WTC11 (cell line): ENCODE data around the gene PTP4A2. TPM values are rescaled to one million over a fixed set of nuclear protein-coding genes. Genes with fewer than 3 reads are reported as not detected.

ENCODE experiments used
- ATAC-seq: fragments of 200-7000 bp; cut with Tn5 transposase; 2 replicates; pipeline ENCODE4 v1.10.0; 2021; ENCODE audit warnings: mild to moderate bottlenecking, moderate library complexity
- CTCF ChIA-PET: fragments of 300-600 bp; sonication (Branson Sonifier 250); formaldehyde crosslinking; loops from one replicate; lab custom pipeline; 2021; ENCODE audit warnings: antibody characterized with exemption; lab: Charles Lee
- POLR2A ChIA-PET: fragments of 350-600 bp; sonication (Branson Sonifier 250); formaldehyde crosslinking; loops from one replicate; lab custom pipeline; 2021; ENCODE audit warnings: antibody characterized with exemption; lab: Charles Lee
- DNase-seq: peaks from one replicate; pipeline ENCODE4 v3.0.0; 2021; ENCODE audit warnings: low spot score
- H3K27ac Mint-ChIP-seq: 2 replicates; pipeline ENCODE4 v1.8.0; 2021; ENCODE audit warnings: mixed read lengths
- H3K27me3 Mint-ChIP-seq: 2 replicates; pipeline ENCODE4 v1.8.0; 2021; ENCODE audit warnings: low read depth, mild to moderate bottlenecking, moderate library complexity, mixed read lengths
- H3K36me3 Mint-ChIP-seq: 2 replicates; pipeline ENCODE4 v1.8.0; 2021; ENCODE audit warnings: mixed read lengths
- H3K4me1 Mint-ChIP-seq: 2 replicates; pipeline ENCODE4 v1.8.0; 2022; ENCODE audit warnings: mixed read lengths
- H3K4me3 Mint-ChIP-seq: 2 replicates; pipeline ENCODE4 v1.8.0; 2021; ENCODE audit warnings: mild to moderate bottlenecking, moderate library complexity, mixed read lengths
- H3K9me3 Mint-ChIP-seq: 2 replicates; pipeline ENCODE4 v1.8.0; 2021; ENCODE audit warnings: mixed read lengths
- ARID4B ChIP-seq: sonication (generic); formaldehyde crosslinking; IDR thresholded peaks from 2 replicates; pipeline ENCODE4 v1.8.0; 2023; ENCODE audit warnings: missing genetic modification reagents, mild to moderate bottlenecking, borderline replicate concordance
- ATF1 ChIP-seq: sonication (generic); formaldehyde crosslinking; IDR thresholded peaks from 2 replicates; pipeline ENCODE4 v1.8.1; 2023; ENCODE audit warnings: mild to moderate bottlenecking, moderate library complexity, missing genetic modification reagents
- E2F1 ChIP-seq: sonication (generic); formaldehyde crosslinking; IDR thresholded peaks from 2 replicates; pipeline ENCODE4 v1.8.0; 2022; ENCODE audit warnings: mild to moderate bottlenecking, missing genetic modification reagents
- E2F4 ChIP-seq: sonication (generic); formaldehyde crosslinking; IDR thresholded peaks from 2 replicates; pipeline ENCODE4 v1.8.1; 2022; ENCODE audit warnings: low read depth, mild to moderate bottlenecking, moderate library complexity, missing genetic modification reagents, borderline replicate concordance
- ELF4 ChIP-seq: sonication (generic); formaldehyde crosslinking; IDR thresholded peaks from 2 replicates; pipeline ENCODE4 v1.8.1; 2022; ENCODE audit warnings: low read depth, mild to moderate bottlenecking, moderate library complexity, missing genetic modification reagents
- EMX1 ChIP-seq: fragments of 250-450 bp; sonication (Bioruptor Pico); IDR thresholded peaks from 2 replicates; pipeline ENCODE4 v1.8.0; 2021; ENCODE audit warnings: mild to moderate bottlenecking
- FOXP1 ChIP-seq: sonication (generic); formaldehyde crosslinking; IDR thresholded peaks from 2 replicates; pipeline ENCODE4 v1.8.0; 2022; ENCODE audit warnings: missing genetic modification reagents, mild to moderate bottlenecking, moderate library complexity, borderline replicate concordance
- HMGA2 ChIP-seq: fragments of 250-450 bp; sonication (Bioruptor Pico); IDR thresholded peaks from 2 replicates; pipeline ENCODE4 v1.4.0; 2021; ENCODE audit warnings: mild to moderate bottlenecking, moderate library complexity
- IRF2 ChIP-seq: sonication (generic); formaldehyde crosslinking; IDR thresholded peaks from 2 replicates; pipeline ENCODE4 v1.8.0; 2022; ENCODE audit warnings: low read depth, missing genetic modification reagents, borderline replicate concordance
- JUN ChIP-seq: sonication (generic); formaldehyde crosslinking; IDR thresholded peaks from 2 replicates; pipeline ENCODE4 v1.8.0; 2023; ENCODE audit warnings: mild to moderate bottlenecking, missing genetic modification reagents
- NR1H2 ChIP-seq: sonication (generic); formaldehyde crosslinking; IDR thresholded peaks from 2 replicates; pipeline ENCODE4 v1.9.0; 2021; ENCODE audit warnings: mild to moderate bottlenecking, moderate library complexity, missing genetic modification reagents
- NR2C2 ChIP-seq: sonication (generic); formaldehyde crosslinking; IDR thresholded peaks from 2 replicates; pipeline ENCODE4 v1.8.0; 2022; ENCODE audit warnings: mild to moderate bottlenecking, missing genetic modification reagents
- PRDM15 ChIP-seq: sonication (generic); formaldehyde crosslinking; IDR thresholded peaks from 2 replicates; pipeline ENCODE4 v1.8.0; 2022; ENCODE audit warnings: missing genetic modification reagents
- ZBTB21 ChIP-seq: sonication (generic); formaldehyde crosslinking; IDR thresholded peaks from 2 replicates; pipeline ENCODE4 v1.8.1; 2023; ENCODE audit warnings: mild to moderate bottlenecking, missing genetic modification reagents, borderline replicate concordance
- ZNF121 ChIP-seq: sonication (generic); formaldehyde crosslinking; IDR thresholded peaks from 2 replicates; pipeline ENCODE4 v1.8.0; 2023; ENCODE audit warnings: missing genetic modification reagents
- ZNF138 ChIP-seq: sonication (generic); formaldehyde crosslinking; conservative IDR thresholded peaks from 2 replicates; pipeline ENCODE4 v1.8.1; 2022; ENCODE audit warnings: mild to moderate bottlenecking, moderate library complexity, missing genetic modification reagents
- ZNF232 ChIP-seq: sonication (generic); formaldehyde crosslinking; IDR thresholded peaks from 2 replicates; pipeline ENCODE4 v1.8.0; 2022; ENCODE audit warnings: mild to moderate bottlenecking, missing genetic modification reagents
- ZNF317 ChIP-seq: sonication (generic); formaldehyde crosslinking; IDR thresholded peaks from 2 replicates; pipeline ENCODE4 v1.8.1; 2023; ENCODE audit warnings: low read depth, mild to moderate bottlenecking, moderate library complexity, missing genetic modification reagents, borderline replicate concordance
- ZNF396 ChIP-seq: fragments of 250-450 bp; sonication (Bioruptor Pico); IDR thresholded peaks from 2 replicates; pipeline ENCODE4 v1.8.0; 2021; ENCODE audit warnings: mild to moderate bottlenecking, moderate library complexity, borderline replicate concordance
- total RNA-seq: library from RNA; stranded (reverse); gene quantifications from 3 replicates; pipeline ENCODE4 v1.2.3, GENCODE V29; 2021
- TF ChIP-seq, protein P1 (sequence below): sonication (generic); formaldehyde crosslinking; IDR thresholded peaks from 2 replicates; pipeline ENCODE4 v1.8.1; 2022; ENCODE audit warnings: mild to moderate bottlenecking, missing genetic modification reagents, moderate library complexity, borderline replicate concordance
- TF ChIP-seq, protein P2 (sequence below): sonication (generic); formaldehyde crosslinking; IDR thresholded peaks from 2 replicates; pipeline ENCODE4 v1.8.1; 2023; ENCODE audit warnings: mild to moderate bottlenecking, missing genetic modification reagents

Gene PTP4A2
- total RNA-seq, 1 experiment from 2014 or later, result 172 TPM

- no peaks in the 10 kb centered on the region for H3K4me1 Mint-ChIP-seq
- POLR2A ChIA-PET, result interaction anchor here (0.6 kb wide), 1 partner anchor 206 kb away, joined by 4 read pairs; no protein-coding TSS in a partner anchor
- CTCF ChIA-PET, result interaction anchor here (0.7 to 2.2 kb wide), 4 partner anchors 34 to 169 kb away, joined by 4 to 16 read pairs (median 4); partner anchors contain the start of genes PTP4A2 and SPOCD1
- peak; percentile 73; the same call in 1 of the 2 replicates for TF ChIP-seq ZNF121 (CRISPR knock-in tag)
- TF ChIP-seq ZNF317, result no peak
- no peak for TF ChIP-seq NR2C2 (CRISPR knock-in tag)
- no peak for TF ChIP-seq JUN (CRISPR knock-in tag)
- no peak for ATAC-seq
- peaks cover 27% of the 10 kb centered on the region for H3K36me3 Mint-ChIP-seq
- H3K4me3 Mint-ChIP-seq, result no peak overlapping the region
- H3K27me3 Mint-ChIP-seq, result no peaks in the 10 kb centered on the region; the same call in 1 of the 2 replicates
- peaks cover 10% of the 10 kb centered on the region for H3K9me3 Mint-ChIP-seq
- peak overlapping the region; percentile 76; the same call in 1 of the 2 replicates for H3K27ac Mint-ChIP-seq
- DNase-seq, result no peak
Observed at GRCh38 chr1:31904339-31905092, 33.7 kb downstream of the PTP4A2 start.

DNA sequence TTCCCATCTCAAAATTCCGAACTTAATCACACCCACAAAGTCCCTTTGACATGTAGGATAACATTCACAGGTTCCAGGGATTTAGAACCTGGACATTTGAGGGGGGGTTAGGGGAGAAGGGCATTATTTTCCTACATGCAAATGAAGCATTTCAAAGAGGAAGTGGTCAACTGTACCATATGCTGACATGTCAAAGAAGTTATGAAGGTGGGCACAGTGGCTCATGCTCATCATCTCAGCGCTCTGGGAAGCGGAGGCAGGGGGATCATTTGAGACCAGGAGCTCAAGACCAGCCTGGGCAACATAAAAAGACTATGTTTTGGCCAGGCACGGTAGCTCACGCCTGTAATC lies 35.7 kb downstream of the PTP4A2 start:
- Mint-ChIP-seq H3K27ac (no peak overlapping the region), H3K4me1 (no peaks in the 10 kb centered on the region), H3K4me3 (no peak overlapping the region), H3K9me3 (peaks cover 10% of the 10 kb centered on the region), H3K36me3 (0 out of 2 replicates have a peak, but pooled peaks cover 7% of the 10 kb centered on the region), H3K27me3 (no peaks in the 10 kb centered on the region; the same call in 1 of the 2 replicates)
- ATAC-seq (no peak), DNase-seq (no peak)
- ChIA-PET CTCF (interaction anchor here (1.4 to 2.2 kb wide), 2 partner anchors 53 to 62 kb away, joined by 3 to 16 read pairs; no protein-coding TSS in a partner anchor), POLR2A (no interaction called here)
- TF ChIP-seq FOXP1 (CRISPR knock-in tag) (no peak), HMGA2 (CRISPR knock-in tag) (no peak), ZBTB21 (CRISPR knock-in tag) (no peak), E2F4 (CRISPR knock-in tag) (no peak), ZNF232 (CRISPR knock-in tag) (no peak), ZNF317 (no peak), ZNF138 (CRISPR knock-in tag) (no peak), IRF2 (no peak), ATF1 (CRISPR knock-in tag) (no peak), ARID4B (CRISPR knock-in tag) (no peak), PRDM15 (no peak), ZNF396 (CRISPR knock-in tag) (no peak), EMX1 (CRISPR knock-in tag) (no peak), E2F1 (CRISPR knock-in tag) (no peak), ELF4 (CRISPR knock-in tag) (no peak), NR1H2 (no peak)
- TF ChIP-seq, protein P1, sequence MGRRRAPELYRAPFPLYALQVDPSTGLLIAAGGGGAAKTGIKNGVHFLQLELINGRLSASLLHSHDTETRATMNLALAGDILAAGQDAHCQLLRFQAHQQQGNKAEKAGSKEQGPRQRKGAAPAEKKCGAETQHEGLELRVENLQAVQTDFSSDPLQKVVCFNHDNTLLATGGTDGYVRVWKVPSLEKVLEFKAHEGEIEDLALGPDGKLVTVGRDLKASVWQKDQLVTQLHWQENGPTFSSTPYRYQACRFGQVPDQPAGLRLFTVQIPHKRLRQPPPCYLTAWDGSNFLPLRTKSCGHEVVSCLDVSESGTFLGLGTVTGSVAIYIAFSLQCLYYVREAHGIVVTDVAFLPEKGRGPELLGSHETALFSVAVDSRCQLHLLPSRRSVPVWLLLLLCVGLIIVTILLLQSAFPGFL (CRISPR knock-in tag), result no peak
- TF ChIP-seq, protein P2, sequence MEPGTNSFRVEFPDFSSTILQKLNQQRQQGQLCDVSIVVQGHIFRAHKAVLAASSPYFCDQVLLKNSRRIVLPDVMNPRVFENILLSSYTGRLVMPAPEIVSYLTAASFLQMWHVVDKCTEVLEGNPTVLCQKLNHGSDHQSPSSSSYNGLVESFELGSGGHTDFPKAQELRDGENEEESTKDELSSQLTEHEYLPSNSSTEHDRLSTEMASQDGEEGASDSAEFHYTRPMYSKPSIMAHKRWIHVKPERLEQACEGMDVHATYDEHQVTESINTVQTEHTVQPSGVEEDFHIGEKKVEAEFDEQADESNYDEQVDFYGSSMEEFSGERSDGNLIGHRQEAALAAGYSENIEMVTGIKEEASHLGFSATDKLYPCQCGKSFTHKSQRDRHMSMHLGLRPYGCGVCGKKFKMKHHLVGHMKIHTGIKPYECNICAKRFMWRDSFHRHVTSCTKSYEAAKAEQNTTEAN (CRISPR knock-in tag), result no peak
